Calu3 (cell line): Measurements from ENCODE around the gene CTPS2. TPM values are rescaled to one million over a fixed set of nuclear protein-coding genes. Genes with fewer than 3 reads are reported as not detected.

Source experiments
- BruUV-seq: library from RNA; stranded (reverse); fragments of 400-500 nt; replicated peaks from 2 replicates; lab custom pipeline; 2021; lab: Mats Ljungman, UMichigan
- CTCF ChIA-PET: fragments of 300-600 bp; sonication (Branson Sonifier 250); formaldehyde crosslinking; loops from one replicate; lab custom pipeline; 2022; ENCODE audit warnings: antibody characterized with exemption; lab: Charles Lee
- DNase-seq: peaks from one replicate; pipeline ENCODE4 v3.0.0; 2022
- H3K27ac Mint-ChIP-seq: one replicate; pipeline ENCODE4 v1.8.0; 2022; ENCODE audit warnings: mixed read lengths; ENCODE audit not compliant: unreplicated experiment
- H3K27me3 Mint-ChIP-seq: one replicate; pipeline ENCODE4 v1.8.0; 2022; ENCODE audit warnings: mixed read lengths; ENCODE audit not compliant: unreplicated experiment
- H3K36me3 Mint-ChIP-seq: one replicate; pipeline ENCODE4 v1.8.0; 2022; ENCODE audit warnings: mild to moderate bottlenecking, moderate library complexity, mixed read lengths; ENCODE audit not compliant: insufficient read depth, unreplicated experiment
- H3K4me1 Mint-ChIP-seq: one replicate; pipeline ENCODE4 v1.8.0; 2022; ENCODE audit warnings: mild to moderate bottlenecking, low read depth, mixed read lengths; ENCODE audit not compliant: unreplicated experiment
- H3K4me3 Mint-ChIP-seq: one replicate; pipeline ENCODE4 v1.8.0; 2022; ENCODE audit warnings: mild to moderate bottlenecking, low read depth, moderate library complexity, mixed read lengths; ENCODE audit not compliant: unreplicated experiment
- H3K9me3 Mint-ChIP-seq: one replicate; pipeline ENCODE4 v1.8.0; 2022; ENCODE audit warnings: low read depth, mixed read lengths; ENCODE audit not compliant: unreplicated experiment
- CTCF ChIP-seq: fragments of 200-600 bp; IDR thresholded peaks from one replicate; pipeline ENCODE4 v1.8.0; 2022; ENCODE audit warnings: antibody characterized with exemption; ENCODE audit not compliant: unreplicated experiment
- intact Hi-C: fragments of 100-400 bp; cut with micrococcal nuclease; formaldehyde crosslinking; loops from one replicate; pipeline ENCODE4 v1.10.0; 2022; ENCODE audit not compliant: unreplicated experiment
- total RNA-seq: library from RNA; stranded (reverse); gene quantifications from 2 replicates; pipeline ENCODE4 v1.2.3, GENCODE V29; 2022

CTPS2 gene
- total RNA-seq, 1 experiment from 2014 or later: 23.2 TPM

- intact Hi-C loops: no loop called here
- Mint-ChIP-seq H3K9me3 (no peaks in the 10 kb centered on the region), H3K27me3 (no peaks in the 10 kb centered on the region), H3K27ac (no peak overlapping the region), H3K4me3 (no peak overlapping the region), H3K4me1 (no peaks in the 10 kb centered on the region), H3K36me3 (peaks cover 5% of the 10 kb centered on the region)
- CTCF ChIA-PET: no interaction called here
- no peak for DNase-seq
- no peak for TF ChIP-seq CTCF
- no TSS peak for BruUV-seq
Observed at GRCh38 chrX:16702700-16703599, 9.5 kb downstream of the CTPS2 start.

- CTCF ChIA-PET: no interaction called here
- Mint-ChIP-seq H3K4me3 (no peak overlapping the region), H3K9me3 (no peaks in the 10 kb centered on the region), H3K36me3 (peaks cover 5% of the 10 kb centered on the region), H3K4me1 (no peaks in the 10 kb centered on the region), H3K27ac (no peak overlapping the region), H3K27me3 (no peaks in the 10 kb centered on the region)
- DNase-seq: no peak
- no TSS peak for BruUV-seq
- no peak for TF ChIP-seq CTCF
- intact Hi-C loops: no loop called here
Observed at GRCh38 chrX:16700734-16701133, 11.7 kb downstream of the CTPS2 start.

- no peaks in the 10 kb centered on the region for H3K4me1 Mint-ChIP-seq
- H3K27ac Mint-ChIP-seq: no peak overlapping the region
- CTCF ChIA-PET: no interaction called here
- H3K9me3 Mint-ChIP-seq: no peaks in the 10 kb centered on the region
- no peaks in the 10 kb centered on the region for H3K27me3 Mint-ChIP-seq
- H3K4me3 Mint-ChIP-seq: no peak overlapping the region
- H3K36me3 Mint-ChIP-seq: peaks cover 9% of the 10 kb centered on the region
- BruUV-seq: no TSS peak
- no peak for TF ChIP-seq CTCF
- no peak for DNase-seq
- intact Hi-C loops: no loop called here
Observed at GRCh38 chrX:16699389-16699788, 13.1 kb downstream of the CTPS2 start.

- intact Hi-C loops: no loop called here
- Mint-ChIP-seq H3K9me3 (no peaks in the 10 kb centered on the region), H3K4me1 (no peaks in the 10 kb centered on the region), H3K27ac (no peak overlapping the region), H3K4me3 (no peak overlapping the region), H3K27me3 (no peaks in the 10 kb centered on the region), H3K36me3 (peaks cover 5% of the 10 kb centered on the region)
- CTCF ChIA-PET: interaction anchor here (1.0 kb wide), 1 partner anchor 14 kb away, joined by 3 read pairs; no protein-coding TSS in a partner anchor
- no peak for TF ChIP-seq CTCF
- BruUV-seq: no TSS peak
- DNase-seq: no peak
Observed at GRCh38 chrX:16696956-16697355, 15.5 kb downstream of the CTPS2 start.
